IMR-90 (cell line): ENCODE measurements around the gene CNKSR3.

Source experiments
- BHLHE40 ChIP-seq: fragments of 150-350 bp; IDR thresholded peaks from 2 replicates; pipeline ENCODE4 v1.6.1; 2016; ENCODE audit warnings: mild to moderate bottlenecking, low read depth, low read length
- CEBPB ChIP-seq: IDR thresholded peaks from 2 replicates; pipeline ENCODE4 v1.6.1; 2012; ENCODE audit warnings: low read depth, low read length, improper control_type of control experiment
- ELK1 ChIP-seq: fragments of 150-350 bp; IDR thresholded peaks from 2 replicates; pipeline ENCODE4 v1.6.1; 2016; ENCODE audit warnings: low read depth, mild to moderate bottlenecking, low read length, moderate library complexity, borderline replicate concordance
- MAZ ChIP-seq: IDR thresholded peaks from 2 replicates; pipeline ENCODE4 v1.6.1; 2012; ENCODE audit warnings: low read depth, mild to moderate bottlenecking, low read length, improper control_type of control experiment, moderate library complexity, borderline replicate concordance
- MXI1 ChIP-seq: IDR thresholded peaks from 2 replicates; pipeline ENCODE4 v1.6.1; 2012; ENCODE audit warnings: low read depth, mild to moderate bottlenecking, low read length, moderate library complexity, borderline replicate concordance
- NFE2L2 ChIP-seq: fragments of 150-350 bp; IDR thresholded peaks from 2 replicates; pipeline ENCODE4 v1.6.1; 2016; ENCODE audit warnings: low read depth, mild to moderate bottlenecking, low read length
- POLR2A ChIP-seq: IDR thresholded peaks from 2 replicates; pipeline ENCODE4 v1.6.1; 2012; ENCODE audit warnings: mild to moderate bottlenecking, low read depth, low read length
- RAD21 ChIP-seq: IDR thresholded peaks from 2 replicates; pipeline ENCODE4 v1.6.1; 2012; ENCODE audit warnings: low read length, improper control_type of control experiment
- RCOR1 ChIP-seq: IDR thresholded peaks from 2 replicates; pipeline ENCODE4 v1.6.1; 2012; ENCODE audit warnings: mild to moderate bottlenecking, low read length, improper control_type of control experiment; ENCODE audit not compliant: insufficient replicate concordance
- RFX5 ChIP-seq: IDR thresholded peaks from 2 replicates; pipeline ENCODE4 v1.8.0; 2012; ENCODE audit warnings: low read depth, mild to moderate bottlenecking, low read length, moderate library complexity
- SMC3 ChIP-seq: fragments of 150-350 bp; IDR thresholded peaks from 2 replicates; pipeline ENCODE4 v1.6.1; 2016; ENCODE audit warnings: low read depth, mild to moderate bottlenecking, antibody characterized with exemption, low read length, moderate library complexity
- USF2 ChIP-seq: fragments of 150-350 bp; IDR thresholded peaks from 2 replicates; pipeline ENCODE4 v1.6.1; 2017; ENCODE audit warnings: mild to moderate bottlenecking, antibody characterized with exemption, low read length, low read depth
- TF ChIP-seq, protein P1 (sequence below): conservative IDR thresholded peaks from 2 replicates; pipeline ENCODE4 v1.5.1; 2012; ENCODE audit warnings: mild to moderate bottlenecking, low read depth, low read length, improper control_type of control experiment

DNA sequence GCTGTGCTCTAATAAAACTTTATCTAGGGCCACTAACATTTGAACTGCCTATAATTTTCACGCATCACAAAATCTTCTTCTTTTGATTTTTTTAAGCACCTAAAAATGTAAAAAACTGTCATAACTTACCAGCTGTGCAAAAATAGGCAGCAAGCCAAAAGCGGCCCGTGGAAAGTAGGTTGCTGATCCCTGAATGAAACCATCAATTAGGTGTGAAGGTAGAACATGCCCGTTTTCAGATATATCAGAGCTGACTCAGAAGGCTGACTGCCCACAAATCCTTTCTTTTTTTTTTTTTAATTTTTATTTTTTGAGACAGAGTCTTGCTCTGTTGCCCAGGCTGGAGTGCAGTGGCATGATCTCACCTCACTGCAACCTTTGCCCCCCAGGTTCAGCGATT, 149.0 kb downstream of the CNKSR3 start:
- TF ChIP-seq, protein P1, sequence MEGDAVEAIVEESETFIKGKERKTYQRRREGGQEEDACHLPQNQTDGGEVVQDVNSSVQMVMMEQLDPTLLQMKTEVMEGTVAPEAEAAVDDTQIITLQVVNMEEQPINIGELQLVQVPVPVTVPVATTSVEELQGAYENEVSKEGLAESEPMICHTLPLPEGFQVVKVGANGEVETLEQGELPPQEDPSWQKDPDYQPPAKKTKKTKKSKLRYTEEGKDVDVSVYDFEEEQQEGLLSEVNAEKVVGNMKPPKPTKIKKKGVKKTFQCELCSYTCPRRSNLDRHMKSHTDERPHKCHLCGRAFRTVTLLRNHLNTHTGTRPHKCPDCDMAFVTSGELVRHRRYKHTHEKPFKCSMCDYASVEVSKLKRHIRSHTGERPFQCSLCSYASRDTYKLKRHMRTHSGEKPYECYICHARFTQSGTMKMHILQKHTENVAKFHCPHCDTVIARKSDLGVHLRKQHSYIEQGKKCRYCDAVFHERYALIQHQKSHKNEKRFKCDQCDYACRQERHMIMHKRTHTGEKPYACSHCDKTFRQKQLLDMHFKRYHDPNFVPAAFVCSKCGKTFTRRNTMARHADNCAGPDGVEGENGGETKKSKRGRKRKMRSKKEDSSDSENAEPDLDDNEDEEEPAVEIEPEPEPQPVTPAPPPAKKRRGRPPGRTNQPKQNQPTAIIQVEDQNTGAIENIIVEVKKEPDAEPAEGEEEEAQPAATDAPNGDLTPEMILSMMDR, result no peak
- TF ChIP-seq RAD21, result no peak
- TF ChIP-seq POLR2A, result no peak
- TF ChIP-seq MAZ, result no peak
- no peak for TF ChIP-seq CEBPB
- no peak for TF ChIP-seq ELK1
- TF ChIP-seq BHLHE40, result no peak
- TF ChIP-seq SMC3, result no peak
- no peak for TF ChIP-seq USF2
- no peak for TF ChIP-seq RCOR1
- no peak for TF ChIP-seq NFE2L2
- no peak for TF ChIP-seq MXI1
- TF ChIP-seq RFX5, result no peak
